GM12892 (cell line): ENCODE data around the gene SDHAF1.
"Not testable (repeated sequence)": the region's sequence is repeated elsewhere in the genome, so short reads cannot be mapped to it uniquely, and the experiment has no call there.

Source experiments
- DNase-seq: peaks from one replicate; pipeline ENCODE4 v3.0.0; 2011; ENCODE audit not compliant: insufficient read length
- FAIRE-seq: peaks from 2 replicates; lab custom pipeline; 2011; peaks lifted over from hg19 to GRCh38; lab: Jason Lieb, UNC
- POLR2A ChIP-seq: IDR thresholded peaks from 2 replicates; pipeline ENCODE4 v1.6.1; 2011; ENCODE audit warnings: low read depth, low read length, control low read depth
- POLR2AphosphoS5 ChIP-seq: IDR thresholded peaks from 2 replicates; pipeline ENCODE4 v1.6.1; 2011; ENCODE audit warnings: low read depth, low read length, control low read depth
- TAF1 ChIP-seq: IDR thresholded peaks from 2 replicates; pipeline ENCODE4 v1.6.1; 2011; ENCODE audit warnings: low read depth, mild to moderate bottlenecking, control low read depth, low read length, borderline replicate concordance

SDHAF1 gene

DNA sequence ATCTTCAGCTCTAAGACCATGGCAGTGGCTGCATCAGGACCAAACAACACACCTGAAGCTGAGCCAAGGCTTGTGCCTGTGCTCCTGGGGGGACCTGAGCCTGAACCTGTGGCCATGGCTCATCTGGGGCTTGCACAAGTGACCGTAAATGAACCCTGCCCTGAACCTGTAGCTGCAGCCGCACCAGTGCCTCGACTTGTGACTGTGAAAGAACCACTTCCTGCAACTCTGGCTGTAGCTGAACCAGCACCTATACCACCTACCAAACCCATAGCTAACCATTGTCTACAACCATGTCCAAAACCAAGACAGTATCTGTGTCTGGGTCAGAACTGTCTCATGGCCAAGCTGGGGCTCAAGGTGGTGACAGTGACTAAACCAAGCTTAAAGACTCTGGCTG, 28.2 kb upstream of the SDHAF1 start:
- TF ChIP-seq TAF1 (no peak), POLR2A (no peak), POLR2AphosphoS5 (no peak)
- FAIRE-seq, result no peak
- no peak for DNase-seq

DNA sequence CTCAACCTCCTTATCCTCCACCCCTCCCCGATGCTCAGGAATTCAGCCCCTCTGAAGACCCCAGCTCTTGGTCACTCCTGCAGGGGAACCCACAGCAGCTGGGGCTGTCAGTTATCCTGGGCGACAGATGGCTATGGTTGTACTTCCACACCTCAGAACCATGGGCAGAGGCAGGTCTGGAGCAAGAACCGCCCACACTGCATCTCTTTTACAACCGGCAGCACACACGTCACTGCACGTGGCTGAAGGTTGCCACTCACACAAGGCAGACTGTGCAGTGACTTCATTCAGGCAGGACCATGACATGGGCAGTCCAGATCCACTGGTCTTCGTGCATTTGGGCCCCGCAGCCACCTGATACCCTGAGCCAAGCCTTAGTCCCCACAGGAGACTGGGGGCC, 21.5 kb upstream of the SDHAF1 start:
- FAIRE-seq (no peak), DNase-seq (no peak)
- TF ChIP-seq TAF1, result no peak
- no peak for TF ChIP-seq POLR2A
- TF ChIP-seq POLR2AphosphoS5, result no peak

DNA sequence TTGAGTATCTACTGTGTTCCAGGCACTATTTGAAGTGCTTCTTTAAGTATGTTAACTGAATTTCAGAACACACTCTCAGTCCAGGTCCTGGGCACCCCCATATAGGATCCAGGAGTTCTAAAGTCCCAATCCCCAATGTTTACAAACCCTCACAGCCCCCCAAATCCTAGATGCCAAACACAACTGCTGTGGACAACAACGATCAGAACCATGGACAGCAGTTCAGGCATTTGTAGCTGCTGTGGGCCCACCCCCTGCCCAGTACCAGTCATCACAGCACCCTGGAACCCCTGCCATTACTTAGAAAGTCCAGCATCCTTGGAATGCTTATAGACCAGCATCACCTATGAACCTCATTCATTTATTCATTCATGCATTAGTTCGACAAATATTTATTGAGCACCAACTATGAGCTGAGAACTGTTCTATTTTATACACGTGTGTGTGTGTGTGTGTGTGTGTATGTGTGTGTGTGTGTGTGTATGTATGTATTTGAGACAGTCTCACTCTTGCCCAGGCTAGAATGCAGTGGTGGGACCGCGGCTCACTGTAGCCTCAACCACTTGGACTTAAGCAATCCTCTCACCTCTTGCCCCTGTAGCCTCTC, 19.3 kb upstream of the SDHAF1 start:
- DNase-seq (no peak), FAIRE-seq (no peak)
- TF ChIP-seq POLR2AphosphoS5 (no peak), TAF1 (no peak), POLR2A (no peak)

DNA sequence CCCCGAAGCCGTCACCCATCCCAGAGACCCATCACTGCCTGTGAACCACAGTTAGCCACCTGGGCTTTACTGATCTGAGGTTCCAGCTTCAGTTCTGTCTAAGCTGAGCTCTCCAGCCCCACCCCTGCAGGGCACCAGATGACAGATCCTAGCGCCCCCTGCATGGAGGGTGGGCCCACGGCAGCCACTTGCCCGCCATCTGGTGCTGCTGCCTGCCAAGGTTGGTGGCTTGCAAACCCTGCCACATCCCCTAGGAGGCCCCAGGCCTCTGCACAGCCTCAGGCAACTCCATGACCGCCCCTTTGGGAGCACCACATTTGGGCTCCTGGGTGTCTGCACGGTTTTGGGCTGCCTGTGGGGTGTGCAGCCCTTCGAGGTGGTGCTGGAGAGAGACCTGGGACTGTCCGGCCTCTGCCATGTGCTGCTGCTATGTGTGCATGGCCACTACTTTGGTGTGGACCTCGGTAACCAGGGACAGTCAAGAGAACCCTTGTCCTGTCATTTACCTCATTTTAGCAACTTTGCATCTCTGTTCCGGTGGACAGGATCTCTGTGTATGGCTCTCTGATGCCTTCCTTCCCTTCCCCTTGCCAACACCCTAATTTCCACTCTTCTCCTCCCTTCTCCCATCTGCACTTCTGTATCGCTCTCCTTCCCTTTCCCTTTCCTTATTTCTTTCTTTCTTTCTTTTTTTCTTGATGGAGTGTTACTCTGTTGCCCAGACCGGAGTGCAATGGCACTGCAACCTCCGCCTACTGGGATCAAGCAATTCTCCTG, 17.4 kb upstream of the SDHAF1 start:
- DNase-seq, result no peak
- TF ChIP-seq POLR2AphosphoS5, result no peak
- TF ChIP-seq POLR2A, result no peak
- TF ChIP-seq TAF1, result no peak
- FAIRE-seq, result no peak

DNA sequence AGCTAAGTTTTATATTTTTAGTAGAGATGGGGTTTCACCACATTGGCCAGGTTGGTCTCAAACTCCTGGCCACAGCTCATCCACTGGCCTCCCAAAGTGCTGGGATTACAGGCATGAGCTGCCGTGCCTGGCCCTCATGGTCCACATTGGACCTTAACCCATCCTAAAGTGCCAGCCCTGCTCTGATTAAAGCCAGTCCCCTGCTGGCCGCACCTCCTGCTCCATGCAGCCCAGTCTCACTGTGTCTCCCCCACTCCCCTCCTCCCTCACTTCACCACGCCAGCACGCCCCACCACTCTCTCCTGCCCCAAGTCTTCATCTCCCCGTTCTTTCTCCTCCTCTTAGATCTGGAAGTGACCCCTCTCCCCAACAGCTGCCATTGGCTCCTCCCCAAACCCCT, 16.7 kb upstream of the SDHAF1 start:
- DNase-seq, result no peak
- FAIRE-seq, result no peak
- TF ChIP-seq TAF1, result no peak
- no peak for TF ChIP-seq POLR2AphosphoS5
- no peak for TF ChIP-seq POLR2A

DNA sequence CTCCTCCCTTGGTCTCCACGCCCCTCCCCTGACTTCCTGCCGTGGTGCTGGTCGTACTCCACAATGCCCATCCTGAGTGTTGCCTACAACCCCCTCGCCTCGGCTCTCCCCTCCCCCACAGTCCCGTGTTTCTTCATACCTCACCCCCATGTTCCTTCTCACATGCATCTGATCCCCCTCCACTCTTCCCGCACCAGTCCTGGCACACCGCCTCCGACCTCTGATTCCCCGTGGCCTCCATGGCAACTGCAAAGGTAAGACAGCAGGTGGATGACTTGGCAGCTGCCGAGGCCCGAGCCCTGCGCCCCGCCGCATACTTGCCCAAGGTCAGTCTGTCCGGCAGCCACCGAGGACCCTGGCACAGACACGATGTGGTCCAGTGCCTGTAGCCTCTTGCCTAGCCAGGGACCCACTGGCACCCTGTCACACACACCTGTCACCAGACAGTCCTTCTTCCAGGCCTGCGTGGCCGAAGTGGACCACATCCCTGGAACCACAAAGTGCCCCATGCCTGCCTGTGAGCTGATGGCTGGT, 16.1 kb upstream of the SDHAF1 start:
- DNase-seq (no peak), FAIRE-seq (no peak)
- TF ChIP-seq TAF1 (no peak), POLR2AphosphoS5 (no peak), POLR2A (no peak)

DNA sequence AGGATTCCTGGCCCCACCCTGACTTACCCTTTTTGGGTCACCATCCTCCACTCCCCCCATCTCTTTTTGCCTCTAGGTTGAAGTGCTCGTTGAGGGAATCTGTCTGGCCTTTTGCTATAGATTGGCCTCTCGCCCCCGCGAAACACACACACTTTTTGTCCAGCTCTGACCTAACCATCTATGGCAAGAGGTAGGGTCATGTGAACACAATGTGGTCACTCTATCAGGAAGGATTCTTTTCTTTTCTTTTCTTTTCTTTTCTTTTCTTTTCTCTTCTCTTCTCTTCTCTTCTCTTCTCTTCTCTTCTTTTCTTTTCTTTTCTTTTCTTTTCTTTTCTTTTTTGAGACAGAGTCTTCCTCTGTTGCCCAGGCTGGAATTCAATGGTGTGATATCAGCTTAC, 14.0 kb upstream of the SDHAF1 start:
- not testable (repeated sequence) for FAIRE-seq

DNA sequence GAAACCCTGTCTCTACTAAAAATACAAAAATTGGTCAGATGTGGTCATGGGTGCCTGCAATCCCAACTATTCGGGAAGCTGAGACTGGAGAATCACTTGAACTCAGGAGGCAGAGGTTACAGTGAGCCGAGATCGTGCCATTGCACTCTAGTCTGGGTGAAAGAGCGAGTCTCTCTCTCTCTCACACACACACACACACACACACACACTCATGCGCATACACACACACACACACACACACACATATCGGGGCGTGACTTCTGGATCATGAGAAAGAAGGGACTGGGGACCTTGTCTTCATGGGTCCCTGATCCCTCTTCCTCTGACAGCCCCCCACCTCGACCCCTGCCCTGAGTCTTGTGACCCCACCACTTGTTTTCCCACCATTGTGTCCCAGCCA, 11.8 kb upstream of the SDHAF1 start:
- no peak for FAIRE-seq
- no peak for TF ChIP-seq POLR2AphosphoS5
- TF ChIP-seq POLR2A, result no peak
- TF ChIP-seq TAF1, result no peak

More for the DNA sequence above, 14.0 kb upstream of the SDHAF1 start:
- not testable (repeated sequence) for DNase-seq

DNA sequence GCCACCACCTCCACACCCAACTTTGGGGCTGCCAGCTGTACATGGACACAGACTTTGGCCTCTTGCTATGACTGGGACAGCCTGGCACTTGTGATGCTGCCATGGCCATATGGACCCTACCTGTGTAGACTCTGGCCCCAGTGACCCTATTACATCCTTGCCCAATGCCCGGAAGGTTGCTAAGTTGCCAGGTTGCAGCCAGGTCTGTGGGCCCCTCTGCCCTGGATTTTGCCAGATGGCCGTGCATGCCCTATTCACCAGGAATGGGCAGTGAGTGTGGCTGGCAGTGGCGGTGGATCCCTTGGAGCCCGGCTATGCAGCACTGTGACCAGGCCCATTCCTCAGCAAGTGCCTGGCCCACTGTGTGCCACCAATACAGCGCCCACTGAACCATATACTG, 8.9 kb upstream of the SDHAF1 start:
- DNase-seq (no peak), FAIRE-seq (no peak)
- TF ChIP-seq POLR2AphosphoS5 (no peak), POLR2A (no peak)

More for the DNA sequence above, 11.8 kb upstream of the SDHAF1 start:
- DNase-seq, result no peak

DNA sequence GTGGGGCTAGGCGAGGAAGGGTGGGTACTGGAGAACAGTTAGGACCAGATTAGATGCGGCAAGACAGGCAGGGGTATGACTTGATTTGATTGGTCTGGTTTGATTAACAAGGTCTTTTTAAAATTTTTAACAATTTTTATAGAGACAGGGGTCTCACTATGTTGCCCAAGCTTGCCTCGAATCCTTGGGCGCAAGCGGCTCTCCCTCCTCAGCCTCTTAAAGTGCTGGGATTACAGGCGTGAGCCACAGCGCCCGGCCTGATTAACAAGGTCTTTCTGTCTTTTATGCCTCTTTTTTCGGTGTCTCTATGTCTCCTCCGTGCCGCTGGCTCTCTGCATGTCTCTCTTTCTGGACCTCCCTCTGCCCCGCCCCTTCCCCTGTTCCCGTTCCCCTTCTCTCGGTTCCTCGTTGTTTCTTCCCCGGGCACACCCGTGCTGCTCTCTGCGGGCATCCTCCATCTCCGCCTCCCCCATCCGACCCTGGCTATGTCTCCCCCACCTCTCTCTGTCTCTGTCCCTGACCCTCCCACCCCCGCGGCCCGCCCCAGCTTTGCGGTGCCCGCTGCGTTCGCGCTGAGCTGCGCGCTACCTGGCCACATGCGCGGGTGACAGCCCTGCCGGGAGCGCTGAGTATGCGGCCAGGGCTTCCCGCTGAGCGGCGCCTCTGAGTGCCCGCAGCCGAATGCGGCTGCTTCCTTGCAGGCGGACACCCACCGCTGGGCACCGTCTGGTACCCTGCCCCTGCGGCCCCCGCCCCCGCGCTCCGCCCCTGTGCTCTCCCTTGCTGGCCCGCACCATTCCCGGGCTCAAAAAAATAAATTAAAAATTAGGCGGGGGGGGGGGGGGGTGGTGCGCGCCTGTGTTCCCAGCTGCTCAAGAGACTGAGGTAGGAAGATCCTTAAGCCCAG, 8.1 kb upstream of the SDHAF1 start:
- no peak for DNase-seq
- TF ChIP-seq POLR2AphosphoS5 (no peak), TAF1 (no peak)
- FAIRE-seq, result no peak

DNA sequence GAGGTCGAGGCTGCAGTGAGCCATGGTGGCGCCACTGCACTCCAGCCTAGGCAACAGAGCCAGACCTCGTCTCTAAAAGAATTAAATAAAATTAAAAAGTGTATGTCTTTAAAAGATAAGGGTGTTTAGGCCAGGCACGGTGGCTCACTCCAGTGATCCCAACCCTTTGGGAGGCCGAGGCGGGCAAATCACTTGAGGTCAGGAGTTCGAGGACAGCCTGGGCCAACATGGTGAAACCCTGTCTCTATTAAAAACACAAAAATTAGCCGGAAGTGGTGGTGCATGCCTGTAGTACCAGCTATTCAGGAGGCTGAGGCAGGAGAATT, 7.5 kb upstream of the SDHAF1 start:
- FAIRE-seq, result no peak
- no peak for DNase-seq
- no peak for TF ChIP-seq POLR2AphosphoS5
- no peak for TF ChIP-seq POLR2A
- no peak for TF ChIP-seq TAF1
